GM12865 (cell line): ENCODE results near the gene NEDD4L.

Experiments
- DNase-seq: peaks from one replicate; pipeline ENCODE4 v3.0.0; 2010; ENCODE audit warnings: low read depth
- H3K4me3 ChIP-seq: 2 replicates; pipeline ENCODE4 v1.5.1; 2011; ENCODE audit warnings: mild to moderate bottlenecking, low read depth, low read length, control low read depth
- CTCF ChIP-seq: IDR thresholded peaks from 2 replicates; pipeline ENCODE4 v1.5.1; 2011; ENCODE audit warnings: low read length, control low read depth, low read depth, inconsistent platforms; ENCODE audit not compliant: insufficient read depth; ENCODE audit errors: missing control alignments

NEDD4L gene

GRCh38 chr18:58363767-58364540, 319.9 kb downstream of the NEDD4L start:
- H3K4me3 ChIP-seq, result no peak overlapping the region
- TF ChIP-seq CTCF, result no peak
- DNase-seq, result no peak

- no peak for TF ChIP-seq CTCF
- no peak for DNase-seq
- no peak overlapping the region for H3K4me3 ChIP-seq
Observed at GRCh38 chr18:58364876-58365528, 321.0 kb downstream of the NEDD4L start.

- H3K4me3 ChIP-seq, result no peak overlapping the region
- TF ChIP-seq CTCF, result no peak
- DNase-seq, result peak; percentile 39
Observed at GRCh38 chr18:58367425-58368140, 323.6 kb downstream of the NEDD4L start.

GRCh38 chr18:58369616-58370015, 325.6 kb downstream of the NEDD4L start:
- DNase-seq, result no peak
- TF ChIP-seq CTCF, result no peak
- no peak overlapping the region for H3K4me3 ChIP-seq

DNA sequence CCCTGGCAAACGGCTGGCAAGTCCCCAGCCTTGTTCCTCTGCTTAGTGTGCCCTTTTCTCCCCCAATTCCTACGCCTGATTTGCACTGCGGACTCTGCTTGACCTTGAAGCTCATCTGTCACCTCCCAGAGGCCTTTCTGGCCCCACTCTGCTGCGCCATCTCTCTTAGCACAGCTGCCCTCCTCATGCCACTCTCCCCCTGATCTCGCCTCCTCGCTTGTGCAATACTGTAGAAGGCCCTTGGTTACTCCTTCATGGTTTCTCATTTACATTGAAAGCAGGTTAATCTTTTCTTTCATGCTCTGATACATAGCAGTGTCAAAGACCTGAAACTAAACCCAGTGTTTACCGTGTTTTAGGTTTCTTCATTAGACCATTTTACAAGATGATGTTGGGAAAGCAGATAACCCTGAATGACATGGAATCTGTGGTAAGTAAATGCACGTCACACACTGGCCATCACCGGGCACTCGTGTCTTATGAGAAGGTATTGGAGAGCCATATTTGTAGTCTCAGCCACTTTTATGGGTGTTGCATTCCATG, 326.1 kb downstream of the NEDD4L start:
- no peak for DNase-seq
- TF ChIP-seq CTCF, result no peak
- H3K4me3 ChIP-seq, result no peak overlapping the region

GRCh38 chr18:58370612-58371011, 326.6 kb downstream of the NEDD4L start:
- no peak for DNase-seq
- H3K4me3 ChIP-seq, result no peak overlapping the region
- TF ChIP-seq CTCF, result no peak
